Measurements from ENCODE around the gene KCNH6. TPM values are rescaled to one million over a fixed set of nuclear protein-coding genes. Genes with fewer than 3 reads are reported as not detected.

The KCNH6 gene
- total RNA-seq, 1 donor from 2014 or later = not detected

DNA sequence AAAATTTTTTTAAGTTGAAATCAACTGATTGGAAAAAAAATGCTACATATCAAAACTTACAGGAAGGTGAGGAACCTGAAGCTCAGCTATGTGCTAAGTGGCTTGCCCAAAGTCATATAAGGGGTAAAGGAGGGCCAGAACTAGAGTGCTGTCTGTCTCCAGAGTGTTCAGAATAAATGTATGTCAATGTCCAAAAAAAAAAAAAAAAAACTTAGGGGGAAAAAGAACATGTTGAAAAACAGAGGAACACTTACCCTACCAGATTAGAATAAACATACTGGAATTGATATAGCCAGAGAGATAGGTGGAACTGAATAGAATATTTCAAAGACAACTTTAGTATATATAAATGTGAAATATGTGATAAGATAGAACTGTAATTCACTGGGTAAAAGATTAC, 38.7 kb downstream of the KCNH6 start:
- H3K4me3 ChIP-seq (ENCODE audit: low read depth, low read length) = no peak overlapping the region
- DNase-seq (ENCODE audit: low read depth) = no peak
- TF ChIP-seq, protein P1, sequence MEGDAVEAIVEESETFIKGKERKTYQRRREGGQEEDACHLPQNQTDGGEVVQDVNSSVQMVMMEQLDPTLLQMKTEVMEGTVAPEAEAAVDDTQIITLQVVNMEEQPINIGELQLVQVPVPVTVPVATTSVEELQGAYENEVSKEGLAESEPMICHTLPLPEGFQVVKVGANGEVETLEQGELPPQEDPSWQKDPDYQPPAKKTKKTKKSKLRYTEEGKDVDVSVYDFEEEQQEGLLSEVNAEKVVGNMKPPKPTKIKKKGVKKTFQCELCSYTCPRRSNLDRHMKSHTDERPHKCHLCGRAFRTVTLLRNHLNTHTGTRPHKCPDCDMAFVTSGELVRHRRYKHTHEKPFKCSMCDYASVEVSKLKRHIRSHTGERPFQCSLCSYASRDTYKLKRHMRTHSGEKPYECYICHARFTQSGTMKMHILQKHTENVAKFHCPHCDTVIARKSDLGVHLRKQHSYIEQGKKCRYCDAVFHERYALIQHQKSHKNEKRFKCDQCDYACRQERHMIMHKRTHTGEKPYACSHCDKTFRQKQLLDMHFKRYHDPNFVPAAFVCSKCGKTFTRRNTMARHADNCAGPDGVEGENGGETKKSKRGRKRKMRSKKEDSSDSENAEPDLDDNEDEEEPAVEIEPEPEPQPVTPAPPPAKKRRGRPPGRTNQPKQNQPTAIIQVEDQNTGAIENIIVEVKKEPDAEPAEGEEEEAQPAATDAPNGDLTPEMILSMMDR (conservative IDR thresholded peaks at IDR 0.05; ENCODE audit: low read depth, low read length) = no peak

DNA sequence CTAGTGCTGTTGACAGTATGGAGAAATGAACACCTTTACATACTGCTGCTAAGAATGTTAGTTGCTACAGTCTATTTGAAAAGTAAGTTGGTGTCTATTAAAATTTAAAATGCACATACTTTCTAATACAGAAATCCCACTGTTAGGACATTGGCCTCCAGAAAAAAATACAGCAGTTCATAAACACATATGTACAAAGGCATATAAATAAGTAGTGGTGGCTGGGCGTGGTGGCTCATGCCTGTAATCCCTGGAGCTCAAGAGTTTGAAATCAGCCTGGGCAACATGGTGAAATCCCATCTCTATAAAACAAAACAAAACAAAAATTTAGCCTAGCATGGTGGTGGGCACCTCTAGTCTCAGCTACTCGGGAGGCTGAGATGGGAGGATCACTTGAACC, 40.2 kb downstream of the KCNH6 start:
- no peak for DNase-seq (ENCODE audit: low read depth)
- H3K4me3 ChIP-seq (ENCODE audit: low read depth, low read length) = no peak overlapping the region
- TF ChIP-seq, protein P1 (conservative IDR thresholded peaks at IDR 0.05; ENCODE audit: low read depth, low read length) = no peak

DNA sequence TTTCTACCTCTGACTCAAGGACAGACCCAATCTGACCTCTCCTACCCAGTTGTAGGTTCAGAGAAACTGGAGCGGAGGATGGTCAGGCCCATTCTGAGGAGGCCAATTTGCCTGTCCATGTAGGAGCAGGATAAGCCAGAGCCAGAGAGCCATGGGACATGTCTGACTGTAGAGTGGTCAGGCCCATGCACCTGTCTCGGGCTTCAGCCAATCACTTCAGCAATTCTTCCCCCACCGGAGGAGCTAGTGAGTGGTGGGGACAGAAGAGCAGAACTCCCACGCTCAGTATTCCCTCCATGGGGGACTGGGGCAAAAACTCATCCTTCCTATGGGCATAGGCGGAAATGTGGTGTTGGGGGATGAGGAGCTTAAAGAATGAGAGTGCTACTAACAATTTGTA, 41.4 kb downstream of the KCNH6 start:
- DNase-seq (ENCODE audit: low read depth) = no peak
- H3K4me3 ChIP-seq (ENCODE audit: low read depth, low read length) = no peak overlapping the region
- TF ChIP-seq, protein P1 (conservative IDR thresholded peaks at IDR 0.05; ENCODE audit: low read depth, low read length) = no peak

DNA sequence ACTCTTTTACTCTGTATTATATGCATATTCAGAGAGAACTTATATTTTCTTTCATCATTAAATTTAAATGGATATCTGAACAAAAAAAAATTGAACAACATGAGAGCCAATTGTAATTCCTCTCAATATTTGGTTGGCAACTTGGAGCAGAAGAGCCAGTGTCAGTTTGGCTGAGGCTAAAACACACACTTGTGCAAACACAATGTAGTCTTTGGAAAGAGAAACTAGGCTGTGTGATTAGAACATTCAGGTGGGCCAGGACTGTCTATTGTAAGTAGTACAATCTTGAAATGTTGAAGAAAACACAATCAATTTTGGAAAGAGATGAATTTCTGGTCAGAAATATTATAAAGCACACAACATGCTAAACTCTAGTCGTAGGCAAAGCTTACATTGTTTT, 44.1 kb downstream of the KCNH6 start:
- H3K4me3 ChIP-seq (ENCODE audit: low read depth, low read length) = no peak overlapping the region
- TF ChIP-seq, protein P1 (conservative IDR thresholded peaks at IDR 0.05; ENCODE audit: low read depth, low read length) = no peak
- DNase-seq (ENCODE audit: low read depth) = no peak

DNA sequence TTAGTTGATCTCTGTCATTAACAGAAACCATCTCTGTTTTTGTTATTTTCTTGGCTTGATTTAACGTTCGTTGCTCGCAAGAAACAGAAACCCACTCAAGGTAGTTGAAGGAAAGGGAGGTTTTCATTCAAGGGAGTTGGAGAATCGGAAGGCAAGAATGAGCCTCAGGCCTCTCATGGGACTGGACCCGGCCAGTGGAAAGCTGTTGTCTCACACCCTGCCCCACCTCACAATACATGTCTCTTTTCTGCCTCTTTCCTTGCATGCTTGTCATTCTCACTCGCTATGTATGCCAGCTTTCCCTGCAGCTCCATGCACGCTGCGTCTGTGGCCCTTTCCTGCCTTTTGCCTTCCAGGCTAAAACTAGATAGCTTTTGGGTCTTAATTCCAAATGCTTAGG, 45.4 kb downstream of the KCNH6 start:
- H3K4me3 ChIP-seq (ENCODE audit: low read depth, low read length) = no peak overlapping the region
- TF ChIP-seq, protein P1 (conservative IDR thresholded peaks at IDR 0.05; ENCODE audit: low read depth, low read length) = no peak
- DNase-seq (ENCODE audit: low read depth) = no peak

DNA sequence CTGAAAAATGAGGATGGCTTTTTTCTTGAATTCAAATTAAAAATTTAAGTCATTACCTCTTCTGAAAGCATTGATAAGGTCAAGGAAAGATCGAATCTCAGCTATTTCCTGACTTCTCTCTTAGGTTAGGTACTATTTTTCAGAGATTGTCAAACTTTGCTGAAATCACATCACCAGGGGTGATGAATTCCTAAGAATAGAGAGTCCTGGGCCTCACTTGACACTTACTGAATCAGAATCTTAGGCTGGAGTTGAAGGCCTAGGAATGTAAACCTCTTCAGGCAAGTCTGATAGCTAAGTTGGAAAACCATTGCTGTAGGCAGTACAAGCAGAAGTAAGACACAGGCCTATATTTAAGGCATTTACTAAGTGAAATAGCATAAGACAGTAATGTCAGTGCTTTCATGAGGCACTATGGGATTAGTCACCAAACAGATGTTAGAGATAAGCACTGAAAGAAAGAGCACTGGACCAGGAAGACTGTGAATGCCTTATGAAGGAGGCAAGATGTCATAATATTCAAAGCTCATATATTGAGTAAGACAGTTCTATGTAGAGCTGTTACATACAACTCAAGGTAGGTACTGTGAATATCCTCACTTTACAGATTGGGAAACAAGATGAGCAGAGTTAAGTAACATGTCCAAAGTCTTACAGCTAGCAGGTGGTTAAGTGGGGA, 48.6 kb downstream of the KCNH6 start:
- TF ChIP-seq, protein P1 (conservative IDR thresholded peaks at IDR 0.05; ENCODE audit: low read depth, low read length) = no peak
- DNase-seq (ENCODE audit: low read depth) = no peak
- no peak overlapping the region for H3K4me3 ChIP-seq (ENCODE audit: low read depth, low read length)

DNA sequence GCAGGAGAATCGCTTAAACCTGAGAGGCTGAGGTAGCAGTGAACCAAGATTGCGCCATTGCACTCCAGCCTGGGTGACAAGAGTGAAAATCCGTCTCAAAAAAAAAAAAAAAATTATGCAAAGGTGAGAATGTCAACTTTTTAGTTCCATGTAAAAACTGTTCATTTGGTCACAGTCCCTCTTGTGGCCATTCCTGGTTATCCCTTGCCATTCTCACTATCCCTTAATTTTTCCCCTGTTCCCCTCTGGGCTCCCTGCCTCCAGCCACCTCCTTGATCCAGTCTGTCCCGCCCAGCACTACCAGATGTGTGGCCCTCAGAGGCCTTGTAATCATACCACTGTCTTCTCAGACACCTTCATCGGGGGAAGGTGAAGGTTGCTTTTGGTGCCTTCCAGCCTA, 50.5 kb downstream of the KCNH6 start:
- no peak for DNase-seq (ENCODE audit: low read depth)
- TF ChIP-seq, protein P1 (conservative IDR thresholded peaks at IDR 0.05; ENCODE audit: low read depth, low read length) = peak; percentile 54
- H3K4me3 ChIP-seq (ENCODE audit: low read depth, low read length) = no peak overlapping the region

All from epithelial cell of proximal tubule (primary cell).